Measurements from ENCODE around the gene YIF1B.

YIF1B gene

DNA sequence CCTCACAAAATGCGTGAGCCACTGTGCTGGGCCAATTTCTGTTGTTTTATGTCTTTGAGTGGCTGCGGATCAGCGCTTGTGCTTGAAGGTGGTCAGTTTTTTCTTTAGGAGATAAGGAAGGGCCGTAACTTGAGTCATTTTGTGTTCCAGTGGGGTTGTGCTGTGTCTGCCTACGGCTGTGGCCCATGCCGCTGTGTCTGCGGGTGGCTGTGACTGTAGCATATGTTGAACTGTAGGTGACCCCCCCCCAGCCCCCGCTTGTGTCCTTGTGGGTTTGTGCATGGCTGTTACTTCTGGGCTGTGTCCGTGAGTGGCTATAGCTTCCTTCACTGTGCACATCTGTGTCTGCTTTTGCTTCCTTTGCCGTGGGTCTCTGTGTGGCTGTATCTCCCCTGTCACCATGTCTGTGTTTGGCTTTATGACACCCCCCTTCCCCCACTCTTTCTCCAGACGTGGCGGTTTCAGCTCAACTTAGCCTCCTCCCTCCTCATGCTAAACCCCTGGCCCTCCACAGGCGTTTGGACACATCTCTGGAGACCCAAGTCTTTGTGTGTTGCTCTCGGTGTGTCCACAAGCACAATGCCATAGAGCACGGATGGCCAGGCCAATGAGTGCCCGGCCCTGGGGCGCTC is 60.2 kb downstream of the YIF1B start:
- TF ChIP-seq CSDC2 (CRISPR knock-in tag; IDR thresholded peaks at IDR 0.05) (no peak), SNAI2 (CRISPR knock-in tag; IDR thresholded peaks at IDR 0.05) (no peak), ZNF70 (CRISPR knock-in tag; IDR thresholded peaks at IDR 0.05) (no peak), ZNF565 (CRISPR knock-in tag; conservative IDR thresholded peaks at IDR 0.05; ENCODE audit: low read depth) (no peak), ESRRG (CRISPR knock-in tag; IDR thresholded peaks at IDR 0.05) (no peak)
- peak; percentile 31 for ATAC-seq

GRCh38 chr19:38253788-38254187 is 62.0 kb downstream of the YIF1B start:
- TF ChIP-seq TCF4 (CRISPR knock-in tag; IDR thresholded peaks at IDR 0.05; ENCODE audit: borderline replicate concordance) (no peak), PPARA (CRISPR knock-in tag; IDR thresholded peaks at IDR 0.05; ENCODE audit: borderline replicate concordance) (no peak), PATZ1 (CRISPR knock-in tag; IDR thresholded peaks at IDR 0.05; ENCODE audit: borderline replicate concordance) (no peak), OSR1 (CRISPR knock-in tag; IDR thresholded peaks at IDR 0.05) (no peak), POU6F1 (CRISPR knock-in tag; IDR thresholded peaks at IDR 0.05; ENCODE audit: borderline replicate concordance, low read depth) (no peak), ZFP3 (CRISPR knock-in tag; IDR thresholded peaks at IDR 0.05) (no peak), ESRRG (CRISPR knock-in tag; IDR thresholded peaks at IDR 0.05) (no peak)
- no peak for ATAC-seq
